CD4-positive, alpha-beta T cell (primary cell): ENCODE data around the gene KIAA1217. TPM values are rescaled to one million over a fixed set of nuclear protein-coding genes. Genes with fewer than 3 reads are reported as not detected.

Source experiments
- ATAC-seq: fragments of 200-7000 bp; cut with Tn5 transposase; one replicate; pipeline ENCODE4 v1.10.0; 2022; ENCODE audit warnings: mild to moderate bottlenecking; ENCODE audit not compliant: poor library complexity
- CTCF ChIA-PET: fragments of 350-600 bp; sonication (Branson Sonifier 250); formaldehyde crosslinking; loops from one replicate; lab custom pipeline; 2021; ENCODE audit warnings: antibody characterized with exemption, inconsistent platforms; lab: Charles Lee
- POLR2A ChIA-PET: fragments of 350-600 bp; sonication (Branson Sonifier 250); formaldehyde crosslinking; loops from one replicate; lab custom pipeline; 2021; ENCODE audit warnings: antibody characterized with exemption, inconsistent platforms; lab: Charles Lee
- DNase-seq, 14 experiments: peaks; one replicate each; pipeline ENCODE4 v3.0.0-alpha.2; 2013 to 2020; ENCODE audit warnings: mixed read lengths in 2 of 14
- H3K27ac ChIP-seq, 2 donors: one replicate each; pipeline versions ENCODE4 v1.5.1 to v1.7.0; 2013; ENCODE audit warnings: low read length in 2 of 2, low read depth in 1 of 2, mild to moderate bottlenecking in 1 of 2
- H3K27me3 ChIP-seq, 2 experiments: 1 replicate in 1 of 2; 2 replicates in 1 of 2; pipeline versions ENCODE4 v1.6.1 to v1.7.0; 2013; ENCODE audit warnings: low read length in 2 of 2, control low read depth in 1 of 2, mild to moderate bottlenecking in 1 of 2, moderate library complexity in 1 of 2; ENCODE audit not compliant: insufficient read depth in 2 of 2, control insufficient read depth in 1 of 2
- H3K36me3 ChIP-seq: one replicate; pipeline ENCODE4 v1.6.1; 2013; ENCODE audit warnings: low read length, control low read depth; ENCODE audit not compliant: insufficient read depth
- H3K4me1 ChIP-seq: one replicate; pipeline ENCODE4 v1.6.1; 2013; ENCODE audit warnings: low read length, control low read depth; ENCODE audit not compliant: insufficient read depth
- H3K4me3 ChIP-seq: one replicate; pipeline ENCODE4 v1.5.1; 2013; ENCODE audit warnings: mild to moderate bottlenecking, low read length, moderate library complexity
- H3K9me3 ChIP-seq, 2 experiments: 1 replicate in 1 of 2; 2 replicates in 1 of 2; pipeline versions ENCODE4 v1.6.1 to v1.7.0; 2013; ENCODE audit warnings: low read length in 2 of 2, mild to moderate bottlenecking in 2 of 2, control low read depth in 1 of 2, moderate library complexity in 1 of 2; ENCODE audit not compliant: control insufficient read depth in 1 of 2, insufficient read depth in 1 of 2
- H3K27ac Mint-ChIP-seq: one replicate; pipeline ENCODE4 v1.8.0; 2020; ENCODE audit warnings: mixed read lengths
- H3K27me3 Mint-ChIP-seq: one replicate; pipeline ENCODE4 v1.8.0; 2021; ENCODE audit warnings: mixed read lengths
- H3K36me3 Mint-ChIP-seq: one replicate; pipeline ENCODE4 v1.8.0; 2021; ENCODE audit warnings: low read depth, mixed read lengths
- H3K4me1 Mint-ChIP-seq: one replicate; pipeline ENCODE4 v1.8.0; 2021; ENCODE audit warnings: low read depth, mixed read lengths
- H3K4me3 Mint-ChIP-seq: one replicate; pipeline ENCODE4 v1.8.0; 2020; ENCODE audit warnings: mild to moderate bottlenecking, mixed read lengths
- H3K9me3 Mint-ChIP-seq: one replicate; pipeline ENCODE4 v1.8.0; 2020; ENCODE audit warnings: mixed read lengths
- intact Hi-C, 2 experiments: fragments of 100-400 bp; cut with DNase I in 1 of 2; cut with micrococcal nuclease in 1 of 2; formaldehyde crosslinking; loops; one replicate each; pipeline versions ENCODE4 v1.15.1 to v1.9.0; 2023 to 2025; cut with DNase I, micrococcal nuclease
- total RNA-seq, 174 experiments: library from RNA in 2 of 174; stranded (reverse) in 2 of 174; gene quantifications; one replicate each; pipeline ENCODE4 v1.2.3 and lab custom pipeline; 2021 to 2026
- TF ChIP-seq, protein P1 (sequence below): fragments of 200-600 bp; IDR thresholded peaks from one replicate; pipeline ENCODE4 v1.8.0; 2022; ENCODE audit warnings: antibody characterized with exemption, mild to moderate bottlenecking

KIAA1217 gene
- total RNA-seq, 2 experiments from 2014 or later = not detected

DNA sequence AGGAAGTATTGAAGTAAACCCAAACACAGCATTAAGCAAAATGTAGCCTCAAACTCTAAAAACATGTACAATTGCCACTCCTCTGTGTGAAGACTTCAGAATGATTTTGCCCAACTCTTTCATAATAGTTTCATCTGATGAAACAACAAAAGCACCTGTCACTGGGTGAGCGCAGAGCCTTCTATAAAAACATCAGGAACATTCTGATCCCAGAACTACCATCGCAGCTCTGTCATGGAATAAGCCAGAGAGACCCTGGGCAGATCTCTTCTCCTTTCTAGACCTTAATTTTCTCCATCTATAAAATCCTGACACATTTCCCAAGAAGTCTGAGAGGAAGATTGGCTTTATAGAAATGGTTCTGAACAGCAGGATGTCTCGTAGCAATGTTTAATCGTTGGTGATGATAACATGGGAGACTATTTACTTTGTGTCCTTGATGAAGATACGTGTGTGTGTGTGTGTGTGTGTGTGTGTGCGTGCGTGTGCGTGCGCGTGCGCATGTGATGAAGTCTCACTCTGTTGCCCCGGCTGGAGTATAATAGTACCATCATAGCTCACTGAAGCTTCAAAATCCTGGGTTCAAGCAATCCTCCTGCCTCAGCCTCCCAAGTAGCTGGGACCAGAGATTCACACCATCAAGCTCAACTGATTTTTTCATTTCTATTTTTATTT lies 198.0 kb downstream of the KIAA1217 start:
- Histone ChIP-seq H3K4me3 (no peak overlapping the region), H3K27ac (no peak overlapping the region), H3K9me3 (no peaks in the 10 kb centered on the region), H3K4me1 (no peaks in the 10 kb centered on the region), H3K27me3 (no peaks in the 10 kb centered on the region), H3K36me3 (no peaks in the 10 kb centered on the region)
- CTCF ChIA-PET = no interaction called here
- H3K27ac Mint-ChIP-seq = no peak overlapping the region
- no peaks in the 10 kb centered on the region for H3K9me3 Mint-ChIP-seq
- TF ChIP-seq, protein P1, sequence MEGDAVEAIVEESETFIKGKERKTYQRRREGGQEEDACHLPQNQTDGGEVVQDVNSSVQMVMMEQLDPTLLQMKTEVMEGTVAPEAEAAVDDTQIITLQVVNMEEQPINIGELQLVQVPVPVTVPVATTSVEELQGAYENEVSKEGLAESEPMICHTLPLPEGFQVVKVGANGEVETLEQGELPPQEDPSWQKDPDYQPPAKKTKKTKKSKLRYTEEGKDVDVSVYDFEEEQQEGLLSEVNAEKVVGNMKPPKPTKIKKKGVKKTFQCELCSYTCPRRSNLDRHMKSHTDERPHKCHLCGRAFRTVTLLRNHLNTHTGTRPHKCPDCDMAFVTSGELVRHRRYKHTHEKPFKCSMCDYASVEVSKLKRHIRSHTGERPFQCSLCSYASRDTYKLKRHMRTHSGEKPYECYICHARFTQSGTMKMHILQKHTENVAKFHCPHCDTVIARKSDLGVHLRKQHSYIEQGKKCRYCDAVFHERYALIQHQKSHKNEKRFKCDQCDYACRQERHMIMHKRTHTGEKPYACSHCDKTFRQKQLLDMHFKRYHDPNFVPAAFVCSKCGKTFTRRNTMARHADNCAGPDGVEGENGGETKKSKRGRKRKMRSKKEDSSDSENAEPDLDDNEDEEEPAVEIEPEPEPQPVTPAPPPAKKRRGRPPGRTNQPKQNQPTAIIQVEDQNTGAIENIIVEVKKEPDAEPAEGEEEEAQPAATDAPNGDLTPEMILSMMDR = no peak
- peaks cover 4% of the 10 kb centered on the region for H3K27me3 Mint-ChIP-seq
- H3K4me1 Mint-ChIP-seq = no peaks in the 10 kb centered on the region
- no peak overlapping the region for H3K4me3 Mint-ChIP-seq
- POLR2A ChIA-PET = no interaction called here
- H3K36me3 Mint-ChIP-seq = no peaks in the 10 kb centered on the region
- DNase-seq (no peak), ATAC-seq (no peak)
- intact Hi-C loops = no loop called here

DNA sequence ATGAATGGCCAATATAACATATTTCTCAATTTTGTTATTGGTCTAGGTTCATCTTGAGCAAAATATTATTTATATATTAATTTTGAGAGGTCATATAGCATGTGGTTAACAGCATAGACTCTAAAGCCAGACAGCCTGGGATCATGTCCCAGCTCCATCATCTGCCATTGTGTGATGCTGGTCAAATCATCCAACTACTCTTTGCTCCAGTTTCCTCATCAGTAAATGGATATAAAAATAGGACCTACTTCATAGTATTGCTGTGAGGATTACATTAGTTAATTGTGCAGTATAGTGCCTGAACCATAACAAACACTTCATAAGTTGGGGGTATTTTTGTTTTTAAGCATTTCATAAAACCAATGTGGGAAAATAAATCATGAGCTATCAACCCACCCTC lies 199.0 kb downstream of the KIAA1217 start:
- no peaks in the 10 kb centered on the region for H3K27me3 Mint-ChIP-seq
- no peak overlapping the region for H3K4me3 ChIP-seq
- ChIA-PET POLR2A (no interaction called here), CTCF (no interaction called here)
- no peak overlapping the region for H3K4me3 Mint-ChIP-seq
- H3K4me1 ChIP-seq = no peaks in the 10 kb centered on the region
- H3K27ac ChIP-seq = no peak overlapping the region
- no peaks in the 10 kb centered on the region for H3K4me1 Mint-ChIP-seq
- H3K27me3 ChIP-seq = no peaks in the 10 kb centered on the region
- H3K9me3 Mint-ChIP-seq = no peaks in the 10 kb centered on the region
- no peak overlapping the region for H3K27ac Mint-ChIP-seq
- intact Hi-C loops = no loop called here
- DNase-seq (no peak), ATAC-seq (no peak)
- TF ChIP-seq, protein P1 = no peak
- no peaks in the 10 kb centered on the region for H3K36me3 Mint-ChIP-seq
- H3K9me3 ChIP-seq = no peaks in the 10 kb centered on the region
- H3K36me3 ChIP-seq = no peaks in the 10 kb centered on the region

DNA sequence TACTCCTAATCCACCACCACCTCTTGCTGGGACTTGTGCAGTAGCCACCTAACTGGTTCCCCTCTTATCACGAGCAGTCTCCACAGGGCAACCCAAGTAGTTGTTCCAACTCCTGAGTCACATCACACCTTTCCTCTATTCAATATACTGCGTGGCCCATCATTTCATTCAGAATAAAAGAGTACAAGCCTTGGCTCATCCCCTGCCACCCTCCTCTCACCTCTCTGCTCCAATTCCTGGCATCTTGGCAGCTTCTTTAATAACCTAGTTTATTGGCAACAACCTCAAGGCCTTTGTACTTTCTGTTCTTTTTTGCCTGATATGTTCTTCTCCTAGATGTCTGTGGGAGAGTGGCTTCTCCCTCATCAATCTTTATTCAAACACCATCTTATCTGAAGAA lies 199.4 kb downstream of the KIAA1217 start:
- no peak overlapping the region for H3K27ac ChIP-seq
- ChIA-PET CTCF (no interaction called here), POLR2A (no interaction called here)
- TF ChIP-seq, protein P1 = no peak
- no peaks in the 10 kb centered on the region for H3K4me1 ChIP-seq
- DNase-seq (no peak), ATAC-seq (no peak)
- intact Hi-C loops = no loop called here
- no peak overlapping the region for H3K4me3 ChIP-seq
- Mint-ChIP-seq H3K27me3 (no peaks in the 10 kb centered on the region), H3K4me1 (no peaks in the 10 kb centered on the region), H3K36me3 (no peaks in the 10 kb centered on the region), H3K27ac (no peak overlapping the region), H3K4me3 (no peak overlapping the region), H3K9me3 (no peaks in the 10 kb centered on the region)
- no peaks in the 10 kb centered on the region for H3K36me3 ChIP-seq
- peaks cover 0 to 4% of the 10 kb centered on the region in 2 experiments for H3K9me3 ChIP-seq
- H3K27me3 ChIP-seq = no peaks in the 10 kb centered on the region
